Sigmoid colon (tissue), 7 donors: ENCODE measurements around the gene ZNF664. TPM values are rescaled to one million over a fixed set of nuclear protein-coding genes. Genes with fewer than 3 reads are reported as not detected.
A peak's percentile ranks its signal among the peaks of the same experiment; 100 is the strongest.

Source experiments
- DNase-seq: peaks from one replicate; pipeline ENCODE4 v3.0.0-alpha.2; 2019
- H3K27ac ChIP-seq, 4 donors: fragments of 200-600 bp; sonication (generic); one replicate each; pipeline ENCODE4 v1.5.1; 2016 to 2019; ENCODE audit warnings: mild to moderate bottlenecking in 1 of 4
- H3K27me3 ChIP-seq, 3 donors: fragments of 200-600 bp; sonication (generic); one replicate each; pipeline ENCODE4 v1.5.1; 2019; ENCODE audit warnings: mild to moderate bottlenecking in 1 of 3
- H3K36me3 ChIP-seq, 4 donors: fragments of 200-600 bp; sonication (generic); one replicate each; pipeline ENCODE4 v1.5.1; 2016 to 2019
- H3K4me1 ChIP-seq, 4 donors: fragments of 200-600 bp; sonication (generic); one replicate each; pipeline ENCODE4 v1.5.1; 2017 to 2019
- H3K4me3 ChIP-seq, 4 donors: fragments of 200-600 bp; sonication (generic); one replicate each; pipeline ENCODE4 v1.5.1; 2017 to 2019; ENCODE audit warnings: mild to moderate bottlenecking in 2 of 4, moderate library complexity in 1 of 4
- H3K9me3 ChIP-seq, 4 donors: fragments of 200-600 bp in 3 of 4; sonication (generic) in 3 of 4; one replicate each; pipeline versions ENCODE4 v1.5.1 to v1.6.1; 2013 to 2019
- CTCF ChIP-seq, 4 experiments: fragments of 450-650 bp in 3 of 4; fragments of 200-600 bp in 1 of 4; IDR thresholded peaks; one replicate each; pipeline ENCODE4 v1.5.1; 2016 to 2019; ENCODE audit warnings: antibody characterized with exemption in 4 of 4, mild to moderate bottlenecking in 3 of 4, moderate library complexity in 2 of 4
- EP300 ChIP-seq, 4 donors: sonication (generic); formaldehyde crosslinking; IDR thresholded peaks; one replicate each; pipeline ENCODE4 v1.6.1; 2017; ENCODE audit warnings: antibody characterized with exemption in 4 of 4
- POLR2A ChIP-seq, 2 donors: fragments of 450-650 bp; IDR thresholded peaks; one replicate each; pipeline ENCODE4 v1.6.1; 2016; ENCODE audit warnings: antibody characterized with exemption in 2 of 2, mild to moderate bottlenecking in 2 of 2, moderate library complexity in 2 of 2
- POLR2AphosphoS5 ChIP-seq, 4 donors: sonication (generic); formaldehyde crosslinking; IDR thresholded peaks; one replicate each; pipeline ENCODE4 v1.6.1; 2017; ENCODE audit warnings: antibody characterized with exemption in 4 of 4
- WGBS, 2 donors: extraction: QIAGEN DNeasy Blood & Tissue Kit; methylation state at CpG; one replicate each; pipeline ENCODE4 v1.1.7; 2013; 5-methylcytosine and 5-hydroxymethylcytosine counted together
- intact Hi-C: fragments of 100-400 bp; cut with DNase I; formaldehyde crosslinking; loops from one replicate; pipeline ENCODE4 v1.15.1; 2023
- polyA plus RNA-seq, 3 donors: library from polyadenylated mRNA; stranded (reverse); fragments of 200-250 nt; gene quantifications; one replicate each; pipeline ENCODE4 v1.2.3, GENCODE V29; 2013
- total RNA-seq, 4 donors: library from RNA; depleted of rRNA; stranded (reverse); fragments of >200 nt; gene quantifications; one replicate each; pipeline ENCODE4 v1.1.0, GENCODE V29; 2016
- donor health status: healthy with polysubstance abuse.
- donor health status: Bipolar disorder and iron deficiency.
- donor health status: healthy.

The ZNF664 gene
- total and polyA plus RNA-seq, 7 donors = 43.4 to 74.0 (median 62.5) TPM

- no peaks in the 10 kb centered on the region for H3K27me3 ChIP-seq
- no peaks in the 10 kb centered on the region for H3K9me3 ChIP-seq
- peaks cover 0 to 6% (median 0%) of the 10 kb centered on the region in 4 donors for H3K4me1 ChIP-seq
- H3K36me3 ChIP-seq = no peaks in the 10 kb centered on the region
- no peak overlapping the region for H3K4me3 ChIP-seq
- H3K27ac ChIP-seq = no peak overlapping the region
- no peak for TF ChIP-seq POLR2AphosphoS5 (IDR thresholded peaks at IDR 0.05)
- WGBS, 2 donors = 57 to 61% methylated on average over 7 of the region's 7 CpGs
- intact Hi-C loops = loop anchor here (1.0 to 10.0 kb wide), 4 partner anchors 285 to 866 kb away; no protein-coding TSS in a partner anchor
- DNase-seq = no peak
Measured at GRCh38 chr12:124036171-124036598, 63.2 kb downstream of the ZNF664 start.

- Histone ChIP-seq H3K27ac (no peak overlapping the region), H3K36me3 (no peaks in the 10 kb centered on the region), H3K4me1 (peaks cover 0 to 6% (median 0%) of the 10 kb centered on the region in 4 donors), H3K9me3 (no peaks in the 10 kb centered on the region), H3K4me3 (no peak overlapping the region), H3K27me3 (no peaks in the 10 kb centered on the region)
- WGBS, 2 donors = 44 to 55% methylated on average over 6 of the region's 6 CpGs
- TF ChIP-seq CTCF (IDR thresholded peaks at IDR 0.05) (peak; percentile 39 to 90 (median 89)), EP300 (IDR thresholded peaks at IDR 0.05) (no peak)
- intact Hi-C loops = loop anchor here (1.0 to 10.0 kb wide), 4 partner anchors 284 to 866 kb away; no protein-coding TSS in a partner anchor
- no peak for DNase-seq
Measured at GRCh38 chr12:124036657-124037109, 63.7 kb downstream of the ZNF664 start.

- Histone ChIP-seq H3K9me3 (no peaks in the 10 kb centered on the region), H3K27ac (no peak overlapping the region), H3K4me1 (peaks cover 0 to 3% (median 0%) of the 10 kb centered on the region in 4 donors), H3K36me3 (no peaks in the 10 kb centered on the region), H3K27me3 (no peaks in the 10 kb centered on the region), H3K4me3 (no peak overlapping the region)
- no peak for DNase-seq
- intact Hi-C loops = loop anchor here (2.0 to 10.0 kb wide), 3 partner anchors 283 to 865 kb away; no protein-coding TSS in a partner anchor
- WGBS, 2 donors = 98 to 100% methylated on average over 1 of the region's 1 CpG
- TF ChIP-seq POLR2AphosphoS5 (IDR thresholded peaks at IDR 0.05) = no peak
- no peak for TF ChIP-seq POLR2A (IDR thresholded peaks at IDR 0.05)
- no peak for TF ChIP-seq EP300 (IDR thresholded peaks at IDR 0.05)
- no peak for TF ChIP-seq CTCF (IDR thresholded peaks at IDR 0.05)
Measured at GRCh38 chr12:124037331-124037730, 64.3 kb downstream of the ZNF664 start.

GRCh38 chr12:124039276-124039675, 66.3 kb downstream of the ZNF664 start:
- intact Hi-C loops = loop anchor here (5.0 to 10.0 kb wide), 2 partner anchors 536 to 863 kb away; no protein-coding TSS in a partner anchor
- H3K27ac ChIP-seq = no peak overlapping the region
- 59 to 82% methylated on average over 3 of the region's 3 CpGs for WGBS, 2 donors

GRCh38 chr12:124040291-124040690, 67.3 kb downstream of the ZNF664 start:
- Histone ChIP-seq H3K36me3 (no peaks in the 10 kb centered on the region), H3K9me3 (no peaks in the 10 kb centered on the region), H3K4me1 (peaks cover 0 to 3% (median 0%) of the 10 kb centered on the region in 4 donors), H3K27ac (no peak overlapping the region), H3K27me3 (no peaks in the 10 kb centered on the region), H3K4me3 (no peak overlapping the region)
- DNase-seq = no peak
- TF ChIP-seq CTCF (IDR thresholded peaks at IDR 0.05) = no peak
- TF ChIP-seq POLR2AphosphoS5 (IDR thresholded peaks at IDR 0.05) = no peak
- no peak for TF ChIP-seq EP300 (IDR thresholded peaks at IDR 0.05)
- no peak for TF ChIP-seq POLR2A (IDR thresholded peaks at IDR 0.05)
- 67 to 79% methylated on average over 10 of the region's 10 CpGs for WGBS, 2 donors
- intact Hi-C loops = no loop called here

More at GRCh38 chr12:124039276-124039675, 66.3 kb downstream of the ZNF664 start:
- no peaks in the 10 kb centered on the region for H3K36me3 ChIP-seq
- H3K9me3 ChIP-seq = no peaks in the 10 kb centered on the region
- peaks cover 0 to 3% (median 0%) of the 10 kb centered on the region in 4 donors for H3K4me1 ChIP-seq
- no peaks in the 10 kb centered on the region for H3K27me3 ChIP-seq
- TF ChIP-seq POLR2A (IDR thresholded peaks at IDR 0.05) = no peak
- no peak for TF ChIP-seq EP300 (IDR thresholded peaks at IDR 0.05)
- TF ChIP-seq CTCF (IDR thresholded peaks at IDR 0.05) = no peak
- TF ChIP-seq POLR2AphosphoS5 (IDR thresholded peaks at IDR 0.05) = no peak
- no peak overlapping the region for H3K4me3 ChIP-seq
- no peak for DNase-seq
